ENCODE data around the gene CCDC8. TPM values are rescaled to one million over a fixed set of nuclear protein-coding genes. Genes with fewer than 3 reads are reported as not detected.

The CCDC8 gene
- total and polyA plus RNA-seq, 4 experiments from 2014 or later, result not detected

DNA sequence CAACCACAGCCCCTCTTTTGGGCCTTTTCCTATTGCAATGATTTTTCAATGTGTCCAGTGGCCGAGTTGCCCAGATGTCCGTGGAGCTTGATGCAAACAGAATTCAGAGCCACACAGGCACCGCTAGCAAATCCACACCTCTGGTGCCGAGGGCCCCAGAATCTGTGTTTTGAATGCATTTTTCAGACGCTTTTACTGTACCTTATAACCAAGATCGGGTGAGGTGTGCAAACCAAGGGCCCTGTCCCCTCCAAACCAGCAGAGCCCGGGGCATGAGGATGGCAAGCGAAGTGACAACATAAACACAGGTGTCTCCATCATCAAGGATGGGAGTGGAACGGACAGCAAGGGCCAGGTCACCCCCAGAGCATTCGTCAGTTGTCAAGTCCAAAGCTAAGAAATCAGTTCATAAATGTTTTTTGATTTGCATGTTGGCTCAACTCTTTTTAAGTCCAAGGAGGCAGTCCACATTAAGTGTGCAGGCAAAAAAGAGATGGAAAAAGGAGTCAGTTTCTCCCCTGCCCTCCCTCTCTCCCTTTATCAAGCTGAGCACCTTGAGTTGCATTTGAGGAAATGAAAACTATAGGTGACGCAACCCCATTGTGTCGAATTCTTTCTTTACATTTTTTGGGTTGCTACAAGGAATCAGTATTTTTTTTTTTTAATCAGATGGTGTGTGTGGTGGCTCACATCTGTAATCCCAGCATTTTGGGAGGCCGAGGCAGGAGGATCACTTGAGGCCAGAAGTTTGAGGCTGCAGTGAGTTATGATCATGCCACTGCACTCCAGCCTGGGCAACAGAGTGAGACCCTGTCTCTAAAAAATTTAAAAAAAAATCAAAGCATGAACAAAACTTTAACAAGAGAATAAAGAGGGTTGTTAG lies 2.9 kb downstream of the CCDC8 start:
- no peaks in the 10 kb centered on the region for H3K36me3 ChIP-seq (ENCODE audit: insufficient read depth, low read length)
- no peak overlapping the region for H3K27ac ChIP-seq (ENCODE audit: low read depth, low read length)
- Mint-ChIP-seq H3K4me3 (no peak overlapping the region), H3K27ac (no peak overlapping the region), H3K4me1 (peaks cover 4 to 13% (median 9%) of the 10 kb centered on the region in 4 donors), H3K36me3 (no peaks in the 10 kb centered on the region), H3K9me3 (no peaks in the 10 kb centered on the region), H3K27me3 (peaks cover 52 to 53% of the 10 kb centered on the region in 2 donors)
- DNase-seq, result no peak
- ChIA-PET CTCF (ENCODE audit: partially characterized antibody) (no interaction called here), POLR2A (ENCODE audit: partially characterized antibody) (no interaction called here)
- peaks cover 20% of the 10 kb centered on the region for H3K27me3 ChIP-seq (ENCODE audit: insufficient read depth, low read length)
- no peaks in the 10 kb centered on the region for H3K9me3 ChIP-seq (ENCODE audit: control insufficient read depth in 1 of 2, low read length in 2 of 2)
- H3K4me3 ChIP-seq (ENCODE audit: low read length in 2 of 2), result no peak overlapping the region
- intact Hi-C loops (cut with micrococcal nuclease), result no loop called here
- no peaks in the 10 kb centered on the region for H3K4me1 ChIP-seq (ENCODE audit: insufficient read depth, low read length)

DNA sequence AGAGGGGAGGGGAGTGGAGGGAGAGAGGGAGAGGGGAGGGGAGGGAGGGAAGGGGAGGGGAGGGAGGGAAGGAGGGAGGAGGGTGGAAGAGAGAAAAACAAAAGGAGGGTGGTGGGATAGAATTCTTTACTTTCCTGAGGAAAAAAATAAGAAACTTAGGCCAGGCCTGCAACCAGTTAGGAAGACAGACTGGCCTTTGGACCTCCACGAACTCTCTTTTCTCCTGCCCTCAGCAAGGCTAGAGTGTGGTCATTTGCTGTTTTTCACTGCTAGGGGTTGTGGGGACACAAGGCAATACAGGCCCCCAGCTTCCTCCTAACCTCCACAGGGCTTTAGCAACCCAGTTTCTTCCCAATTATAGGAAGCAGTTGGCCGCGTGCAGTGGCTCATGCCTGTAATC lies 4.2 kb downstream of the CCDC8 start:
- Mint-ChIP-seq H3K4me1 (peaks cover 8 to 18% (median 16%) of the 10 kb centered on the region in 4 donors), H3K36me3 (no peaks in the 10 kb centered on the region), H3K27ac (no peak overlapping the region), H3K9me3 (no peaks in the 10 kb centered on the region), H3K27me3 (peaks cover 55 to 59% of the 10 kb centered on the region in 2 donors), H3K4me3 (no peak overlapping the region)
- ChIA-PET POLR2A (ENCODE audit: partially characterized antibody) (no interaction called here), CTCF (ENCODE audit: partially characterized antibody) (no interaction called here)
- intact Hi-C loops (cut with micrococcal nuclease), result no loop called here
- Histone ChIP-seq H3K9me3 (ENCODE audit: control insufficient read depth in 1 of 2, low read length in 2 of 2) (no peaks in the 10 kb centered on the region), H3K36me3 (ENCODE audit: insufficient read depth, low read length) (no peaks in the 10 kb centered on the region), H3K27ac (ENCODE audit: low read depth, low read length) (no peak overlapping the region), H3K27me3 (ENCODE audit: insufficient read depth, low read length) (peaks cover 25% of the 10 kb centered on the region), H3K4me3 (ENCODE audit: low read length in 2 of 2) (no peak overlapping the region), H3K4me1 (ENCODE audit: insufficient read depth, low read length) (peaks cover 8% of the 10 kb centered on the region)
- DNase-seq, result no peak

DNA sequence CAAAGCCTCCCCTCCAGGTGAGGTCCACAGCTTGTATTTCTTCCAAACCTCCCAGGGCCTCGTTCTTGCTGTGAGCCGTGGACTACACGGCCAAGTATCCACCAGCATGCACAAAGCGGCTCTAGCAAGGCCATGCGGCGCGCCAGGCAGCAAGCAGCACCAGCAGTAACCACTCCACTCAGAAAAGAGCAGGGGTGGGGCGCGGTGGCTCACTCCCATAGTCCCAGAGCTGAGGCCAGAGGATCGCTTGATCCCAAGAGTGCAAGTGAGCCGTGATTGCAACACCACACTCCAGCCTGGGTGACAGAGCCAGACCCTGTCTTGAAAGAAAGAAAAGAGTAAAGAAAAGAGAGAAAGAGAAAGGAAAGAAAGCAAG lies 4.7 kb downstream of the CCDC8 start:
- Histone ChIP-seq H3K9me3 (ENCODE audit: control insufficient read depth in 1 of 2, low read length in 2 of 2) (no peaks in the 10 kb centered on the region), H3K4me1 (ENCODE audit: insufficient read depth, low read length) (peaks cover 14% of the 10 kb centered on the region), H3K27ac (ENCODE audit: low read depth, low read length) (no peak overlapping the region), H3K36me3 (ENCODE audit: insufficient read depth, low read length) (no peaks in the 10 kb centered on the region), H3K4me3 (ENCODE audit: low read length in 2 of 2) (no peak overlapping the region), H3K27me3 (ENCODE audit: insufficient read depth, low read length) (peaks cover 30% of the 10 kb centered on the region)
- no peak for DNase-seq
- Mint-ChIP-seq H3K4me1 (peaks cover 9 to 23% (median 21%) of the 10 kb centered on the region in 4 donors), H3K27me3 (peaks cover 54 to 62% of the 10 kb centered on the region in 2 donors), H3K27ac (no peak overlapping the region), H3K9me3 (no peaks in the 10 kb centered on the region), H3K36me3 (no peaks in the 10 kb centered on the region), H3K4me3 (no peak overlapping the region)
- intact Hi-C loops (cut with micrococcal nuclease), result no loop called here
- CTCF ChIA-PET (ENCODE audit: partially characterized antibody), result interaction anchor here (1.2 to 1.6 kb wide), 2 partner anchors 11 to 13 kb away, joined by 3 read pairs; no protein-coding TSS in a partner anchor
- POLR2A ChIA-PET (ENCODE audit: partially characterized antibody), result no interaction called here

DNA sequence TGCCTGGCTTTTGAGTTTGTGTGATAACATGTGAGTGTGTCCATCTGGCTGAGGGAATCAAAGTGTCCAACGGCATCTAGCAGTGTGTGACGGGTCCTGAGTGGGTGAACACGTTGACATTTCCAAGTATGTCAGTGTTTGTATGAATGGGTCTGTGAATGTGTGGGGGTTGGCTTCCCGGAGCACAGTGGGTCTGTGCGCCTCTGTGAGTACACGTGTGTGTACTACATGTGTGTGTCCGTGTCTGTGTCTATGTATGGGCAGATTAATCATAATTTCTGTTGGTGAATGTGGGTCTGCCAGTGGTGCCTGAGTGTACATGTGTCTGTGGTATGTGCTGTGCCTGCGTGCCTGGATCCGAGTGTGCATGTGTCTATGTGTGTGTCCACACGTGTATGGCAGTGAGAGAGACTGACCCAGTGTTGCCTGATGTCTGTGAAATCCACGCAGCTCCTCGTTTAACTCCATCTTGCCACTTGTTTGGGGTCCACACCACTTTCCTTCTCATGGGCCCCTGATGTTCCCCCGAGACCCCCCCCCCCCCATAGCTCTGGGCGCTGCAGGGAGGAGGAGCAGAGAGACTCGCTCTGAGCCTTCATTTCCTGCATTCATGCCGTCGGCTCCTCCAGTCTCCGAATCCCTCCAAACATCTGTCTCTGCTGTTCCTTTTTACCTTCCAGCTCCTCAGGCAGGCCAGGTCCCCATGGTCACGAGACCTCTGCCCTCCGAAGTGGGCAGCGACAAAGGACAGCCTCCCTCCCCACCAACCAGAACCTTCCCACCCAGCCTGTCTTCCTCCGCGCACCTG lies 5.3 kb downstream of the CCDC8 start:
- H3K27me3 ChIP-seq (ENCODE audit: insufficient read depth, low read length), result peaks cover 29% of the 10 kb centered on the region
- no peak for DNase-seq
- Mint-ChIP-seq H3K4me1 (peaks cover 11 to 24% (median 21%) of the 10 kb centered on the region in 4 donors), H3K36me3 (no peaks in the 10 kb centered on the region), H3K9me3 (no peaks in the 10 kb centered on the region), H3K27me3 (peaks cover 55 to 63% of the 10 kb centered on the region in 2 donors), H3K4me3 (no peak overlapping the region), H3K27ac (no peak overlapping the region)
- intact Hi-C loops (cut with micrococcal nuclease), result no loop called here
- no peaks in the 10 kb centered on the region for H3K36me3 ChIP-seq (ENCODE audit: insufficient read depth, low read length)
- ChIA-PET POLR2A (ENCODE audit: partially characterized antibody) (no interaction called here), CTCF (ENCODE audit: partially characterized antibody) (interaction anchor here (1.2 to 1.6 kb wide), 2 partner anchors 11 to 12 kb away, joined by 3 read pairs; no protein-coding TSS in a partner anchor)
- no peak overlapping the region for H3K27ac ChIP-seq (ENCODE audit: low read depth, low read length)
- H3K9me3 ChIP-seq (ENCODE audit: control insufficient read depth in 1 of 2, low read length in 2 of 2), result no peaks in the 10 kb centered on the region
- H3K4me1 ChIP-seq (ENCODE audit: insufficient read depth, low read length), result peaks cover 15% of the 10 kb centered on the region
- H3K4me3 ChIP-seq (ENCODE audit: low read length in 2 of 2), result no peak overlapping the region

DNA sequence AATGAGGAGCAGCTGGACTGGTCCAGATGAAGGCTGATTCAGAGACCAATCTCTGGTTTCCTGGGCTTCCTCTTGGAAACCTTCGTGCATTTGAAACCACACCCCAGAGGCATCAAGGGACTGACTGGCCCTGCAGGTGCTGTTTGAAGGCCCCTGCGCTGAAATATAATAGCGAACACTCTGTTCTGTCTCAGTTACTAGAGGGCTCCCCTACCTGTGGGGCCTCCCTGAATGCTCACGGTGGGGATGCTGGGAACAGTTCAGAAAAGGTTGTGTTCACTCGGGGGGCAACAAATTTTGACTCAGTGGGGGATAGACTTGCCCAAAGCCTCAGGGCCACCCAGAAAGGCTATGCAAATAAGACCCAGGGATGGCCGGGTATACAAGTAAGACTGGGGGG lies 6.4 kb downstream of the CCDC8 start:
- peaks cover 30% of the 10 kb centered on the region for H3K27me3 ChIP-seq (ENCODE audit: insufficient read depth, low read length)
- DNase-seq, result no peak
- no peak overlapping the region for H3K27ac Mint-ChIP-seq
- H3K9me3 ChIP-seq (ENCODE audit: control insufficient read depth in 1 of 2, low read length in 2 of 2), result no peaks in the 10 kb centered on the region
- H3K4me1 ChIP-seq (ENCODE audit: insufficient read depth, low read length), result peaks cover 15% of the 10 kb centered on the region
- peaks cover 51 to 64% of the 10 kb centered on the region in 2 donors for H3K27me3 Mint-ChIP-seq
- no peak overlapping the region for H3K27ac ChIP-seq (ENCODE audit: low read depth, low read length)
- no peaks in the 10 kb centered on the region for H3K36me3 ChIP-seq (ENCODE audit: insufficient read depth, low read length)
- H3K36me3 Mint-ChIP-seq, result no peaks in the 10 kb centered on the region
- H3K4me1 Mint-ChIP-seq, result peaks cover 12 to 29% (median 19%) of the 10 kb centered on the region in 4 donors
- ChIA-PET POLR2A (ENCODE audit: partially characterized antibody) (no interaction called here), CTCF (ENCODE audit: partially characterized antibody) (no interaction called here)
- no peak overlapping the region for H3K4me3 ChIP-seq (ENCODE audit: low read length in 2 of 2)
- intact Hi-C loops (cut with micrococcal nuclease), result no loop called here
- H3K4me3 Mint-ChIP-seq, result no peak overlapping the region
- no peaks in the 10 kb centered on the region for H3K9me3 Mint-ChIP-seq

DNA sequence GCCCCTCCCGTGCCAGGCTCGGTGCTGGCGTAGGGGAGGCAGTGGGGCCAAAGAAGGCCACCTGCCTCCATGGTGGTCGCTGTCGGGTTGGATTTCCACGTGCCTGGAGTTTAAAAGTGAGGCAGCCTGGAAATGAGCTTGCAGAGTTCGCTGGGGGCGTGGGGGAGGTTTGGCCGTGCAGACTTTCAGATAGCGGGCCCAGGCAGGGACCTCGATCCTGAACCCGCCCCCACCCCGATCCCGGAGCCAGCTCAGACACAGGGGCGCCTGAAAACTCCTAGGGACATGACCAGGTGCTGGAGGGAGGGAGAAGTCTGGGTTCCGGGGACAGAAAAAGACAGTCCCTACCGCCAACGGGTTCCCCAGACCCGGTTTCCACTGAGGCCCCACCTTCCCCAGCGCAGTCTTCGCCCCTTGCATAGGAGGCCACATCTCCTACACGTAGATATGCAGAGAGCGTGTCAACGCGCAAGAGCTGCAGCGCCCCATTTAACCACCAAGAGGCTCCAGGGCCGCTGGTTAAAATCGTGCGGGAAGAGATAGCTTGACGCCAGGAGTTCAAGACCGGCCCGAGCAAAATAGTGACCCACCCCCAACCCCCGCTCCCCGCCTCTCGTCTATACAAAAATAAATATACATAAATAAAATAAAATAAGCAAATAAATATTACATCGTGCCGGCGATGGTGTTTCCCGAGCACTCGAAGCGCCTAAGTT lies 8.5 kb downstream of the CCDC8 start:
- H3K27me3 Mint-ChIP-seq, result peaks cover 43 to 55% of the 10 kb centered on the region in 2 donors
- H3K27ac Mint-ChIP-seq, result no peak overlapping the region
- Histone ChIP-seq H3K4me3 (ENCODE audit: low read length in 2 of 2) (no peak overlapping the region), H3K4me1 (ENCODE audit: insufficient read depth, low read length) (peaks cover 15% of the 10 kb centered on the region), H3K27ac (ENCODE audit: low read depth, low read length) (no peak overlapping the region), H3K36me3 (ENCODE audit: insufficient read depth, low read length) (no peaks in the 10 kb centered on the region), H3K9me3 (ENCODE audit: control insufficient read depth in 1 of 2, low read length in 2 of 2) (no peaks in the 10 kb centered on the region), H3K27me3 (ENCODE audit: insufficient read depth, low read length) (peaks cover 32% of the 10 kb centered on the region)
- peaks cover 14 to 29% (median 19%) of the 10 kb centered on the region in 4 donors for H3K4me1 Mint-ChIP-seq
- ChIA-PET CTCF (ENCODE audit: partially characterized antibody) (interaction anchor here (1.5 kb wide), 1 partner anchor 20 kb away, joined by 3 read pairs; no protein-coding TSS in a partner anchor), POLR2A (ENCODE audit: partially characterized antibody) (no interaction called here)
- no peak for DNase-seq
- H3K4me3 Mint-ChIP-seq, result peak overlapping the region in 5 of 8 donors; percentile 25 to 86 (median 78)
- intact Hi-C loops (cut with micrococcal nuclease), result loop anchor here (2.0 kb wide), 1 partner anchor 138 kb away; no protein-coding TSS in a partner anchor
- H3K9me3 Mint-ChIP-seq, result no peaks in the 10 kb centered on the region
- no peaks in the 10 kb centered on the region for H3K36me3 Mint-ChIP-seq
